DND-41 (cell line): Measurements from ENCODE around the gene PCDHA7.
"Not testable (repeated sequence)": the region's sequence is repeated elsewhere in the genome, so short reads cannot be mapped to it uniquely, and the experiment has no call there.

Experiments
- ATAC-seq: fragments of 200-7000 bp; cut with Tn5 transposase; 3 replicates; pipeline ENCODE4 v1.9.1; 2021; ENCODE audit warnings: low read depth; ENCODE audit not compliant: insufficient read depth
- DNase-seq: peaks from one replicate; pipeline ENCODE4 v3.0.0-alpha.2; 2020
- H2AFZ ChIP-seq: 2 replicates; pipeline ENCODE4 v1.6.0; 2012; ENCODE audit warnings: low read depth, low read length
- H3K27ac ChIP-seq: 2 replicates; pipeline ENCODE4 v1.5.1; 2012; ENCODE audit warnings: low read length, inconsistent platforms
- H3K27me3 ChIP-seq: fragments of 200-600 bp; sonication (generic); 2 replicates; pipeline ENCODE4 v1.6.0; 2012; ENCODE audit warnings: low read length, mild to moderate bottlenecking, inconsistent platforms; ENCODE audit not compliant: insufficient read depth, poor library complexity
- H3K36me3 ChIP-seq: 2 replicates; pipeline ENCODE4 v1.5.1; 2012; ENCODE audit warnings: low read length, inconsistent platforms; ENCODE audit not compliant: insufficient read depth
- H3K4me1 ChIP-seq: 2 replicates; pipeline ENCODE4 v1.5.1; 2012; ENCODE audit warnings: mild to moderate bottlenecking, low read length; ENCODE audit not compliant: insufficient read depth
- H3K4me2 ChIP-seq: 2 replicates; pipeline ENCODE4 v1.6.0; 2012; ENCODE audit warnings: mild to moderate bottlenecking, moderate library complexity, low read length, inconsistent platforms; ENCODE audit not compliant: insufficient read depth
- H3K4me3 ChIP-seq, 2 experiments: fragments of 200-600 bp in 1 of 2; shearing (Covaris generic) in 1 of 2; 2 replicates each; pipeline ENCODE4 v1.5.1; 2012 to 2016; ENCODE audit warnings: inconsistent platforms in 2 of 2, low read length in 2 of 2, mild to moderate bottlenecking in 2 of 2, low read depth in 1 of 2, moderate library complexity in 1 of 2
- H3K79me2 ChIP-seq: 2 replicates; pipeline ENCODE4 v1.6.0; 2012; ENCODE audit warnings: low read length, inconsistent platforms; ENCODE audit not compliant: insufficient read depth
- H3K9ac ChIP-seq: 2 replicates; pipeline ENCODE4 v1.6.0; 2012; ENCODE audit warnings: low read depth, mild to moderate bottlenecking, inconsistent platforms, low read length, moderate library complexity
- H3K9me3 ChIP-seq: 2 replicates; pipeline ENCODE4 v1.5.1; 2012; ENCODE audit warnings: low read length, moderate library complexity, mild to moderate bottlenecking, inconsistent platforms; ENCODE audit not compliant: insufficient read depth, severe bottlenecking
- H4K20me1 ChIP-seq: 2 replicates; pipeline ENCODE4 v1.6.0; 2012; ENCODE audit warnings: low read length; ENCODE audit not compliant: insufficient read depth
- CTCF ChIP-seq: IDR thresholded peaks from 2 replicates; pipeline ENCODE4 v1.5.1; 2012; ENCODE audit warnings: borderline replicate concordance, low read length, moderate library complexity, mild to moderate bottlenecking; ENCODE audit not compliant: poor library complexity, severe bottlenecking; ENCODE audit errors: extremely low read depth
- EZH2 ChIP-seq: IDR thresholded peaks from 3 replicates; pipeline ENCODE4 v1.6.1; 2012; ENCODE audit warnings: borderline replicate concordance, low read depth, mild to moderate bottlenecking, moderate library complexity, low read length, inconsistent platforms; ENCODE audit not compliant: severe bottlenecking

PCDHA7 gene

GRCh38 chr5:140833993-140834392 is at the start of gene PCDHA7:
Gene PCDHA7, plus strand, starts transcription at chr5:140834269. Its CDS starts 115 bp downstream, at chr5:140834384.
- H3K27me3 ChIP-seq, result no peaks in the 10 kb centered on the region
- no peaks in the 10 kb centered on the region for H3K79me2 ChIP-seq
- H3K4me3 ChIP-seq, result no peak within 1 kb of the TSS
- ATAC-seq (no peak), DNase-seq (no peak)
- TF ChIP-seq EZH2, result no peak
- no peak for TF ChIP-seq CTCF
- H2AFZ ChIP-seq, result no peak within 1 kb of the TSS
- H3K4me1 ChIP-seq, result no peaks in the 10 kb centered on the region
- H3K4me2 ChIP-seq, result no peak within 1 kb of the TSS
- H4K20me1 ChIP-seq, result no peaks in the 10 kb centered on the region
- no peaks in the 10 kb centered on the region for H3K9me3 ChIP-seq
- H3K27ac ChIP-seq, result no peak within 1 kb of the TSS
- no peak within 1 kb of the TSS for H3K9ac ChIP-seq
- no peaks in the 10 kb centered on the region for H3K36me3 ChIP-seq

- peak; percentile 38 for TF ChIP-seq CTCF
- TF ChIP-seq EZH2, result no peak
- Histone ChIP-seq H3K4me1 (no peaks in the 10 kb centered on the region), H3K9ac (no peak within 1 kb of the TSS), H3K27me3 (no peaks in the 10 kb centered on the region), H3K27ac (no peak within 1 kb of the TSS), H3K4me3 (no peak within 1 kb of the TSS), H3K4me2 (no peak within 1 kb of the TSS), H3K9me3 (peaks cover 18% of the 10 kb centered on the region), H2AFZ (no peak within 1 kb of the TSS; the same call in 1 of the 2 replicates), H3K36me3 (no peaks in the 10 kb centered on the region), H4K20me1 (no peaks in the 10 kb centered on the region), H3K79me2 (no peaks in the 10 kb centered on the region)
- no peak for ATAC-seq
- DNase-seq, result no peak
Measured at GRCh38 chr5:140785905-140786686, 48.0 kb upstream of the PCDHA7 start, which contains the start of gene PCDHA1. Gene PCDHA1, plus strand, starts transcription at chr5:140786140.

GRCh38 chr5:140787422-140787821 is 46.6 kb upstream of the PCDHA7 start:
- H3K79me2 ChIP-seq, DNase-seq, H3K27me3 ChIP-seq, H2AFZ ChIP-seq, ATAC-seq, H3K36me3 ChIP-seq, H3K4me1 ChIP-seq, H4K20me1 ChIP-seq, H3K9ac ChIP-seq, H3K4me3 ChIP-seq, H3K27ac ChIP-seq, H3K4me2 ChIP-seq: not testable (repeated sequence)
- H3K9me3 ChIP-seq, result peaks cover 11% of the 10 kb centered on the region

- not testable (repeated sequence) for H3K9me3 ChIP-seq, H3K4me2 ChIP-seq, H3K9ac ChIP-seq, H4K20me1 ChIP-seq, H3K27ac ChIP-seq, H3K27me3 ChIP-seq, H3K36me3 ChIP-seq, H3K4me1 ChIP-seq, H2AFZ ChIP-seq, H3K4me3 ChIP-seq, DNase-seq, H3K79me2 ChIP-seq, ATAC-seq
Measured at GRCh38 chr5:140787849-140788504, 46.1 kb upstream of the PCDHA7 start.
